GM21723 (cell line): Measurements from ENCODE around the gene OR1E2.
"Not testable (repeated sequence)": the region's sequence is repeated elsewhere in the genome, so short reads cannot be mapped to it uniquely, and the experiment has no call there.

ENCODE experiments used
- ATAC-seq: cut with Tn5 transposase; IDR thresholded peaks from one replicate; pipeline ENCODE4 v1.9.1; 2021; ENCODE audit warnings: mild to moderate bottlenecking, moderate library complexity; ENCODE audit not compliant: unreplicated experiment

OR1E2 gene

GRCh38 chr17:3398310-3398709 is 35.3 kb downstream of the OR1E2 start, which contains the start of gene OR1E1:
Gene OR1E1 (minus strand): TSS chr17:3398410. CDS start chr17:3398410, 0 bp downstream.
- ATAC-seq: no peak

- ATAC-seq: not testable (repeated sequence)
Measured at GRCh38 chr17:3397801-3398200, 35.8 kb downstream of the OR1E2 start.

- no peak for ATAC-seq
Measured at GRCh38 chr17:3389791-3390190, 43.9 kb downstream of the OR1E2 start.

- ATAC-seq: no peak
Measured at GRCh38 chr17:3385869-3386816, 47.5 kb downstream of the OR1E2 start, which contains the start of gene OR3A2. Gene OR3A2 (minus strand): TSS chr17:3386308.
